Stimulated activated CD8-positive, alpha-beta memory T cell treated with anti-CD3 and anti-CD28 coated beads, Interleukin-7, amount 100 ng/mL, for 1 hour (primary cell): ENCODE data around the gene ADAMTSL4.
"Not testable (repeated sequence)": the region's sequence is repeated elsewhere in the genome, so short reads cannot be mapped to it uniquely, and the experiment has no call there.

Experiments used
- DNase-seq, 2 donors: peaks; one replicate each; pipeline ENCODE4 v3.0.0-alpha.2; 2020; ENCODE audit warnings: low read depth in 2 of 2

The ADAMTSL4 gene

DNA sequence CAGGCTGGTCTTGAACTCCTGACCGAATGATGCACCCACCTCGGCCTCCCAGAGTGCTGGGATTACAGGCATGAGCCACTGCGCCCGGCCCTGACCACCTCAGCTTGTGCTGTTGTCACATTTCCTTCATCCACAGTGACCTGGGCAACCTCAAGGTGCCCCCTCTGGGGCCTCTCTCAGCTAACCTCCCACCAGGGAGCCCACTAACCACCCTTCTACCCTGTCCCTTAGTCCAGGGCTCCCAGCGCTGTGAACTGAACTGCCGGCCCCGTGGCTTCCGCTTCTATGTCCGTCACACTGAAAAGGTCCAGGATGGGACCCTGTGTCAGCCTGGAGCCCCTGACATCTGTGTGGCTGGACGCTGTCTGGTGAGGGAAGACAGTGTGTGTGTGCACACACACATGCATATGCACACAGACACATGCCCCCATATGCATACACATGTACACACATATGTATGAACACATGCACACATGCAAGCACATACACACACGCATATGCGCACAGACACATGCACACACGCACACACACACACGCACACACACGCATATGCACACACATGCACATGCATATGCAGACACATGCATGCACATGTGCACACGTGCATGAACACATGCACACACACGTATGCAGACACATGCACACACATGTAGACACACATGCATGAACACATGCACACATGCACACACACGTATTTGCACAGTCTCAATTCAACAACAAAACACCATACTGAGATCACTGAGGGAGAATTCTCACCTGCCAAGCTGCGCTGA is 6.2 kb downstream of the ADAMTSL4 start:
- no peak for DNase-seq

- no peak for DNase-seq
These were observed 7.0 kb downstream of the ADAMTSL4 start for GRCh38 chr1:150555971-150556865.

DNA sequence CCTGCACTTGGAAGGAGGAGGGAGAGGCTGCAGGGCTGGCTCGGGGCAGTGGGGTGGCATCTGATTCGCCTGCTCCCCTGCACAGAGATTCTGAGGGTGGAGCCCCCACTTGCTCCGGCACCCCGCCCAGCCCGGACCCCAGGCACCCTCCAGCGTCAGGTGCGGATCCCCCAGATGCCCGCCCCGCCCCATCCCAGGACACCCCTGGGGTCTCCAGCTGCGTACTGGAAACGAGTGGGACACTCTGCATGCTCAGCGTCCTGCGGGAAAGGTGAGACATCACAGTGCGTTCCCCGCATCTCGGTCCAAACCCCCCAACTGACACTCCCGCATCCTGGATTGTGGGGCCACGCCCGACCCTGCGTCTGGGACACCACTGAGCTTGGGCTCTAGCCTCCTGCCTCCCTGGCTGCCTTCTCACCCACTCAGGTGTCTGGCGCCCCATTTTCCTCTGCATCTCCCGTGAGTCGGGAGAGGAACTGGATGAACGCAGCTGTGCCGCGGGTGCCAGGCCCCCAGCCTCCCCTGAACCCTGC is 7.9 kb downstream of the ADAMTSL4 start:
- no peak for DNase-seq

DNA sequence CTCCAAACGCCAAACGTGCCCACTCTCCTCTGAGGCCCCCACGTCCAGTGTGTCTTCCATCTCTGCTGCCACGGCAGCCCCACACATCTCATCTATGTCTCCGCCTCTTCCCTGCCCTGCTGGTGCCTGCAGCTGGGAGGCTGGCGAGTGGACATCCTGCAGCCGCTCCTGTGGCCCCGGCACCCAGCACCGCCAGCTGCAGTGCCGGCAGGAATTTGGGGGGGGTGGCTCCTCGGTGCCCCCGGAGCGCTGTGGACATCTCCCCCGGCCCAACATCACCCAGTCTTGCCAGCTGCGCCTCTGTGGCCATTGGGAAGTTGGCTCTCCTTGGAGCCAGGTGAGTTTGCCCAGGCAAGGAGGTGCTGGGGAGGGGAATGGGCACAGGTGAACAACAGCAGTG is 8.6 kb downstream of the ADAMTSL4 start:
- no peak for DNase-seq

GRCh38 chr1:150558303-150558704 is 9.1 kb downstream of the ADAMTSL4 start:
- no peak for DNase-seq

DNA sequence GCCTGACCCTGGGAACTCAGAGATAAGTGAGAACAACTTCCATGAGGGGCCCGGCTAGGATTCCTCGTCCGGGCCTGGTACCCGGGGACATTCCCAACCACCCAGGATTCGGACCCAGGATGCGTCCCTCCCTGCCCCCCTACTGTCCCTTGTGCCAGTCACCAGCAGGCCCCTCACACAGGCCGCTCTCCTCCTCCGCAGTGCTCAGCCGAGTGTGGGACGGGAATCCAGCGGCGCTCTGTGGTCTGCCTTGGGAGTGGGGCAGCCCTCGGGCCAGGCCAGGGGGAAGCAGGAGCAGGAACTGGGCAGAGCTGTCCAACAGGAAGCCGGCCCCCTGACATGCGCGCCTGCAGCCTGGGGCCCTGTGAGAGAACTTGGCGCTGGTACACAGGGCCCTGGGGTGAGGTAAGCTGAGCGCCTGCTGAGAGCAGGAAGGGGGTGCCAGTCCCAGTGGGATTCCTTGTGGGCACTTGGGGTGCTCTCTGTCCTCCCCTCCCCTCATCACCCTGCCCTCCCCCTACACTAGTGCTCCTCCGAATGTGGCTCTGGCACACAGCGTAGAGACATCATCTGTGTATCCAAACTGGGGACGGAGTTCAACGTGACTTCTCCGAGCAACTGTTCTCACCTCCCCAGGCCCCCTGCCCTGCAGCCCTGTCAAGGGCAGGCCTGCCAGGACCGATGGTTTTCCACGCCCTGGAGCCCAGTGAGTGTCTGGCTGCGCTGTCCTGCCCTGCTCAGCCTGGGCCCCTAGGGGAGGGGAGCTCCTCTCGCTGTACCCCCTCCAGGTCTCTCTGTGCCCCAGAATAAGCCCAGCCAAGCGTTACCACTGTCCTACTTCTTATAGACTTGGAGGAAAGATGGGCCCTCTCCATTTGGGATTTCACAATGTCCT is 9.8 kb downstream of the ADAMTSL4 start:
- DNase-seq: no peak

DNA sequence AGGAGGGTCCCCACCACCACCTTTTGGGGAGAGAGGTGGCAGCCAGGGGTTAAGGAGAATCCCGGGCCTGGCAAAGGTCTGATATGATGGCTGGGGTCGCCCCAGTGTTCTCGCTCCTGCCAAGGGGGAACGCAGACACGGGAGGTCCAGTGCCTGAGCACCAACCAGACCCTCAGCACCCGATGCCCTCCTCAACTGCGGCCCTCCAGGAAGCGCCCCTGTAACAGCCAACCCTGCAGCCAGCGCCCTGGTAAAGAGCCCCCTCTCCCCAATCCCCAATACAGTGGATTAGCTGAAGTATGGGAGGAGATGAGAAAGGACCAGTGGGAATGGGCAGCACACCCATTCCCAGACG is 10.4 kb downstream of the ADAMTSL4 start:
- DNase-seq: no peak

DNA sequence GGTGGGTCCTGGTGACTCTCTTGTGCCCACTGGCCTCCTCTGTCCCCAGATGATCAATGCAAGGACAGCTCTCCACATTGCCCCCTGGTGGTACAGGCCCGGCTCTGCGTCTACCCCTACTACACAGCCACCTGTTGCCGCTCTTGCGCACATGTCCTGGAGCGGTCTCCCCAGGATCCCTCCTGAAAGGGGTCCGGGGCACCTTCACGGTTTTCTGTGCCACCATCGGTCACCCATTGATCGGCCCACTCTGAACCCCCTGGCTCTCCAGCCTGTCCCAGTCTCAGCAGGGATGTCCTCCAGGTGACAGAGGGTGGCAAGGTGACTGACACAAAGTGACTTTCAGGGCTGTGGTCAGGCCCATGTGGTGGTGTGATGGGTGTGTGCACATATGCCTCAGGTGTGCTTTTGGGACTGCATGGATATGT is 10.8 kb downstream of the ADAMTSL4 start:
- DNase-seq: no peak

DNA sequence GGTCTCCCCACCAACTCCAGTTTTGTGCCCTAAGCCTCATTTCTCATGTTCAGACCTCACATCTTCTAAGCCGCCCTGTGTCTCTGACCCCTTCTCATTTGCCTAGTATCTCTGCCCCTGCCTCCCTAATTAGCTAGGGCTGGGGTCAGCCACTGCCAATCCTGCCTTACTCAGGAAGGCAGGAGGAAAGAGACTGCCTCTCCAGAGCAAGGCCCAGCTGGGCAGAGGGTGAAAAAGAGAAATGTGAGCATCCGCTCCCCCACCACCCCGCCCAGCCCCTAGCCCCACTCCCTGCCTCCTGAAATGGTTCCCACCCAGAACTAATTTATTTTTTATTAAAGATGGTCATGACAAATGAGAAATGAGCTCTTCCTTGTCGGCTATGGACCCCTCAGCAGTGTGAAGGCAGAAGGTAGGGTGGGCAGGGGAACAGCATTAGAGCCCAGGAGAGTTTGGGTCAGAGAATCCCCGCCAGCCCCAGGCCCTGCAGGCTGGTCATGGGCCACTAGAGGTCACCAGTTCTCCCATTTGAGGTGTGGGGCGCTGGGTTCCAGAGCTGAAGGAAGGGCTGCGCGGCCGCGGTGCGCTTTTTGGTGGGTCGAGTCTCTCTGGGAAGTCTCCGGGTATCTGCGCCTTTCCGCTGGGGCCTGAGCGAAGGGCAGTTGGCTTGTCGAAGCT is 11.5 kb downstream of the ADAMTSL4 start:
- DNase-seq: peak; percentile 65

DNA sequence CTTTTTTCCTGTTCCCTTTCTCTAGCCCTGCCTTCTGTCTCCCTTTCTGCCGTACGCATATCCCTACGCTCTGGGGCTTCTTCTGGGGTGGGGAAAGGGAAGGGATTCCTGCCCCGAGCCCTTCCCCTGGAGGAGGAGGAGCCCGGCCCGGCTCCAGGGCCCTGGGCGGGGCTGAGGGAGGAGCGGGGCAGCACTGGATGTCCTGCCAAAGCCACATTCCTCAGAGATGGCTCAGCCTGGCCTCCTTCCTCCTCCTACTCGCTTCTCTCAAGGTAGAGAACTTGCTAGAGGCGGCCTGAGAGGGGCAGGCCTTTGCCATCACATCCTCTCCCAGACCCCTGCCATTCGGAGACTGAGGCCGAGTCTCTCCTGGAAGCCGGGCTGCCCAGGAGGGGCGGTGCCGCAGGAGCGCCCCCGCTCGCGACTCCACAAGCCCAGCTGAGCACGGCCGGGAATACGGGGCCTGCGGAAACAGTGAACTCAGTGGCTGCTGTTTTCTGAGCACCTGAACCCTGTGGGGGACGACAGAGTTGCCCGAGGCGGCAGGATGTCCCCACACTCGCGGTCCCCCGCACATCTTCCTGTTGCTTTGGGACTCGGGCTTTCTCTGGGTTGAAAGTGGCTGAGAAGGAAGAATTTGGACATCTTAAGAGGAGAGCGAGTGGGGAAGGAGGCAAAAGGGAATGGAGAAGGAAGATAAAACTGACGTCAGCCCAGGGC is 12.2 kb downstream of the ADAMTSL4 start:
- no peak for DNase-seq

DNA sequence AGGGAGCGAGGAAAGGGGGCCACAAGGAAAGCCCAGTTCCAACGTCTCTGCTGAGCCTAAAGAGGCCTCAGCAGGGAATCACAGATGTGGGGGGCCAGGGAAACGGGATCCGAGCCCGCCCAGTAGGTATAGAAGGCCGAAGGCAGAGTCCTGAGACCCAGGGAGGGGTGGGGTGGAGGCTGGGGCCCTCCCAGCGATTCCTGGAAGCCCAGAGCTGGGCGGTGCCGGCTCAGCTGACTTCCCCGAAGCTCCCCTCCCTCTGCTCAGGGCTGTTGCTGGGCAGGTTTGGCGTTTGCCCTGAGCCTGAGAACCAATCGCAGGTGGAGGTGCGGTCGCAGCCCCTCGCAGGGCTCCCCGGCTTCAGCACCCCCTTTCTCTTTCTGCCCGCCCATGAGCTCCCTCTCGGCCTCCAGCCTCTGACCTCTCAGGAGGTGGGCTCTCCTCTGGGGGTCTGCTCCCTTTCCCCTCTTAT is 12.8 kb downstream of the ADAMTSL4 start:
- DNase-seq: peak; percentile 76 to 77

DNA sequence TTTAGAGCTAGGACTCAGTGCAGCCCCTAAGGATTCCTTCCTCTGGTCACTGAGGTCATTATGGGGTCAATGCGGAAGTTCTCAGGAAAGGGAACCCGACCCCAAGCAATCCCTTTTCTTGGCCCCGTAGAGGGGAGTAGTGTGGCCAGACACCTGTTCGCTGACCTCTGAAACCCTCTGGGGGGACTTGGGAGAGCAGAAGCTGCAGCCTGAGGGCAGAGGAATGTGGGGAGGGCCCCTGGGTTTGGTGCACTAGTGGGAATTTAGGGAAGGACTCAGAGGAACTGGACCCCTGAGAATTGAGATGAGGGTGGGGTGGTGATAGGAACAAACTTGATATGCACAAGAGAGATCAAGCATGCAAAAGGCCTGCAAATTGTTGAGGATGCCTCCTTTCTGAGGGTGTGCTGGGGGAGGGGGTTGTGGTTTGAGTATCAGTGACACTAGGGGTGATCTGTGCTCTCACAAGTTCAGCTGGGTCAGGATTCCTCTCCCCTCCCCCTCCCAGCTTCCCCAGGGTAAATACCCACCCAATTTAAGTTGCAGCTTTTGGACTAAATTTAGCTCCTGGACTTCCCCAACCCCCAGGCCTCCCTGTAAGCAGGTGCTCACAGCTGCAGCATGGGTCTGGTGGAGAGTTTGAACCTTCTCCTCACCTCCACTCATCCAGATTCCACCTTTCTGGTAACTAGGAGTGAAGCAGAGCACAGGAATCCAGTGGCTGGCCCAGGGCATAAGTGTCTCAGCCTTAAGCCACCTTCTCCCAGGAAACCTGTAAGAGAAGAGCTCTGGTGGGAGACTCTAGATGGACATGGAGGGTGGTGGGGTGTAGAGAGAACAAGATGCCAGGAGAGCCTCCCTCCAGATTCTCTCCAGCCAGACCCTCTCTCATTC is 13.5 kb downstream of the ADAMTSL4 start:
- no peak for DNase-seq

- DNase-seq: no peak
These were observed 14.3 kb downstream of the ADAMTSL4 start for GRCh38 chr1:150563340-150564038.

DNA sequence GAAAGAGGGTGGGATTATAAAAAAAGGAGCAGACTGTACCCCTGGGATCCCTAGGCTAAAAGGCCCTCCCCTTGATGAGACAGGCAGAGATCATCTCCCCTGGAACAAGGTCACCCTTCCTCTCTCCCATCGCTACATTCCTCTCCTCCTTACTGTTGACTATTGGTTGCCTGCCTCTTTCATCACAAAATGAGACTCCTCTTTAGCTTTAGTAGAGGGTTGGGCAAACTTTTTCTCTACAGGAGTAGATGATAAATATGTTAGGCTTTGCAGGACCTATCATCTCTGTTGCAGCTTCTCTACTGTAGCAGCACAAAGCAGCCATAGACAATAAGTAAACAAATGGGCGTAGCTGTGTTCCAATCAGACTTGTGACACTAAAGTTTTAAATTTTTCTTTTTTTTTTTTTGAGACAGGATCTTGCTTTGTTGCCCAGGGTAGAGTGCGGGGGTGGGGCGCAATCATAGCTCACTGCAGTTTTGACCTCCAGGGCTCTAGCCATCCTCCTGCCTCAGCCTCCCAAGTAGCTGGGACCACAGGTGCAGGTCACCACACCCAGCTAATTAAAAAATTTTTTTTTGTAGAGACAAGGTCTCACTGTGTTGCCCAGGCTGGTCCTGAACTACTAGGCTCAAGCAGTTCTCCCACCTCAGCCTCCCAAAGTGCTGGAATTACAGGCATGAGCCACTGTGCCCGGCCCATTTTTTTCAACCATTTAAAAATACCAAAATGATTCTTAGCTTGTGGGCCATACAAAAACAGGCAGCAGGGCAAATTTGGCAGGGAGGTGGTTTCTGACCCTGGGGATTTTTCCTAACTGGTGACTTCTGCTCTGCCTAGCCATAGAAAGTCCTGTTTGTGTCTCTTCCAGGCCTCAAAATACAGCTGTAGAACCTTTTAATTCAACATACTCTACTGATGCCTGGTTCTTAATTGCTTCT is 15.1 kb downstream of the ADAMTSL4 start:
- DNase-seq: no peak

DNA sequence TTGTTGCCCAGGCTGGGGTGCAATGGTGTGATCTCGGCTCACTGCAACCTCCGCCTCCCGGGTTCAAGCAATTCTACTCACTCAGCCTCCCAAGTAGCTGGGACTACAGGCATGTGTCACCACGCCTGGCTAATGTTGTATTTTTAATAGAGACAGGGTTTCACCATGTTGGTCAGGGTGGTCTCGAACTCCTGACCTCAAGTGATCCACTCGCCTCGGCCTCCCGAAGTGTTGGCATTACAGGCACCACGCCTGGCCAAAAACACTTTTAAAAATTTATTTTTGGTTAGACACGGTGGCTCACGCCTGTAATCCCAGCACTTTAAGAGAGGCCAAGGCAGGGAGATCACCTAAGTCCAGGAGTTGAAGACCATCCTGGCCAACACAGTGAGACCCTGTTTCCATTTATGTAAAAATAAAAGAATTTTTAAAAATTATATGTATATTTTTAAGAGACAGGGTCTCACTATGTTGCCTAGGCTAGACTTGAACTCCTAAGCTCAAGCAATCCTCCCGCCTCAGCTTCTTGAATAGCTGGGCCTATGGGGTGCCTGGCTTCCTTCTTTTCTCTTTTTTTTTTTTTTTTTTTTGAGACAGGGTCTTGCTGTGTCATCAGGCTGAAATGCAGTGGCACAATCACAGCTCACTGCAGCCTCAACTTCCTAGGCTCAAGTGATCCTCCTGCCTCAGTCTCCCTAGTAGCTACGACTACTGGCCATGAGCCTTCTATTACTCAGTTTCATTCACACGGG is 16.2 kb downstream of the ADAMTSL4 start:
- not testable (repeated sequence) for DNase-seq

DNA sequence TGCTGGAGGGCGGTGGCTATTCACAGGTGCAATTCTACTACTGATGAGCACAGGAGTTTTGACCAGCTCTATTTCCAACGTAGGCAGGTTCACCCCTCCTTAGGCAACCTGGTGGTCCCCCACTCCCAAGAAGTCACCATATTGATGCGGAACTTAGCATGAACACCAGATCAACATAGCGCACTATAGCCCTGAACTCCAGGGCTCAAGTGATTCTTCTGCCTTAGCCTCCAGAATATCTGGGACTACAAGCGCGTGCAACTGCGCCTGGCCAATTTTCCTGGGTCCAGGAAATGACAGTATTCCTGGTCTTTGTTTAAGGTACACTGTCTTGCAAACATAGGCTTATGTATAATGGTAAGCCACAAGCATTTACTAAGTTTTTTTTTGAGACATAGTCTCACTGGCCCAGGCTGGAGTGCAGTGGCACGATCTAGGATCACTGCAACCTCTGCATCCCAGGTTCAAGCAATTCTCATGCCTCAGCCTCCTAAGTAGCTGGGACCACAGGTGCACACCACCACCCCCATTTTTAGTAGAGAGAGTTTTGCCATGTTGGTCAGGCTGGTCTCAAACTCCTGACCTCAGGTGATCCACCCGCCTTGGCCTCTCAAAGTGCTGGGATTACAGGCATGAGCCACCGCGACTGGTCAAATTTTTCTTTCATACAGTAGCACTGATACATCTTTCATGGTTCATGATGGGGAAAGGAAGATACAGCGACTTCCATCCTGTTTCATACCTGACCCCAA is 17.6 kb downstream of the ADAMTSL4 start:
- no peak for DNase-seq
